ENCODE results near the gene FOXM1. TPM values are rescaled to one million over a fixed set of nuclear protein-coding genes. Genes with fewer than 3 reads are reported as not detected.

FOXM1 gene
- total and polyA plus RNA-seq, 2 of the 13 experiments (the other 11 are each of a cell fraction or from before 2014, with no cell fraction given): 17.1 to 25.9 TPM

- TF ChIP-seq ZNF878 (CRISPR knock-in tag; IDR thresholded peaks at IDR 0.05) (no peak), ZMYM2 (CRISPR knock-in tag; IDR thresholded peaks at IDR 0.05) (no peak), ZNF333 (CRISPR knock-in tag; IDR thresholded peaks at IDR 0.05; ENCODE audit: borderline replicate concordance) (no peak), ZBTB26 (CRISPR knock-in tag; IDR thresholded peaks at IDR 0.05; ENCODE audit: borderline replicate concordance) (no peak), MED1 (CRISPR knock-in tag; IDR thresholded peaks at IDR 0.05) (no peak), ZNF556 (CRISPR knock-in tag; IDR thresholded peaks at IDR 0.05; ENCODE audit: borderline replicate concordance) (no peak), PHF5A (CRISPR knock-in tag; IDR thresholded peaks at IDR 0.05; ENCODE audit: low read depth, unreplicated experiment) (no peak), ZNF883 (CRISPR knock-in tag; IDR thresholded peaks at IDR 0.05; ENCODE audit: not compliant biosample characterization) (no peak), SMC3 (IDR thresholded peaks at IDR 0.05; ENCODE audit: low read length) (peak; percentile 48), ZNF614 (CRISPR knock-in tag; IDR thresholded peaks at IDR 0.05; ENCODE audit: borderline replicate concordance) (no peak), MLXIP (CRISPR knock-in tag; IDR thresholded peaks at IDR 0.05; ENCODE audit: borderline replicate concordance) (no peak), ZNF546 (CRISPR knock-in tag; conservative IDR thresholded peaks at IDR 0.05) (no peak), SIN3A (IDR thresholded peaks at IDR 0.05; ENCODE audit: borderline replicate concordance, low read depth, low read length) (0 out of 2 replicates have a peak, but pooled peaks have one; percentile 51), GLI4 (CRISPR knock-in tag; IDR thresholded peaks at IDR 0.05; ENCODE audit: borderline replicate concordance) (no peak), POLR2A (IDR thresholded peaks at IDR 0.05; ENCODE audit: insufficient read depth in 1 of 2, low read depth in 2 of 2, low read length in 2 of 2) (no peak), GATAD1 (CRISPR knock-in tag; IDR thresholded peaks at IDR 0.05) (peak; percentile 48; the same call in 1 of the 2 replicates), JUND (CRISPR knock-in tag; IDR thresholded peaks at IDR 0.05) (no peak), TFDP2 (CRISPR knock-in tag; IDR thresholded peaks at IDR 0.05) (no peak), DBP (CRISPR knock-in tag; IDR thresholded peaks at IDR 0.05; ENCODE audit: not compliant biosample characterization) (no peak), ZNF121 (CRISPR knock-in tag; IDR thresholded peaks at IDR 0.05) (peak; percentile 90), ZMYM4 (CRISPR knock-in tag; IDR thresholded peaks at IDR 0.05) (no peak)
- TF ChIP-seq, protein P1, sequence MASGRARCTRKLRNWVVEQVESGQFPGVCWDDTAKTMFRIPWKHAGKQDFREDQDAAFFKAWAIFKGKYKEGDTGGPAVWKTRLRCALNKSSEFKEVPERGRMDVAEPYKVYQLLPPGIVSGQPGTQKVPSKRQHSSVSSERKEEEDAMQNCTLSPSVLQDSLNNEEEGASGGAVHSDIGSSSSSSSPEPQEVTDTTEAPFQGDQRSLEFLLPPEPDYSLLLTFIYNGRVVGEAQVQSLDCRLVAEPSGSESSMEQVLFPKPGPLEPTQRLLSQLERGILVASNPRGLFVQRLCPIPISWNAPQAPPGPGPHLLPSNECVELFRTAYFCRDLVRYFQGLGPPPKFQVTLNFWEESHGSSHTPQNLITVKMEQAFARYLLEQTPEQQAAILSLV (CRISPR knock-in tag; IDR thresholded peaks at IDR 0.05; ENCODE audit: borderline replicate concordance): no peak
These were observed 63.5 kb downstream of the FOXM1 start (continued) for GRCh38 chr12:2813214-2814185.
